GM19238 (cell line): ENCODE measurements around the gene SHISA7.

Experiments used
- DNase-seq: peaks from one replicate; pipeline ENCODE4 v3.0.0; 2011; ENCODE audit warnings: low spot score; ENCODE audit not compliant: insufficient read length

SHISA7 gene

GRCh38 chr19:55443045-55443823 lies at the start of gene SHISA7:
TSS of gene SHISA7 (minus strand) at chr19:55443300. CDS start at chr19:55442863, 437 bp downstream.
- no peak for DNase-seq

GRCh38 chr19:55492362-55492944 lies 49.4 kb upstream of the SHISA7 start:
- no peak for DNase-seq

- DNase-seq: no peak
Measured at GRCh38 chr19:55491546-55492360, 48.7 kb upstream of the SHISA7 start.

- DNase-seq: no peak
Measured at GRCh38 chr19:55490478-55491432, 47.7 kb upstream of the SHISA7 start.

- DNase-seq: no peak
Measured at GRCh38 chr19:55489711-55490477, 46.8 kb upstream of the SHISA7 start.

- DNase-seq: no peak
Measured at GRCh38 chr19:55488986-55489710, 46.0 kb upstream of the SHISA7 start.

- no peak for DNase-seq
Measured at GRCh38 chr19:55487924-55488687, 45.0 kb upstream of the SHISA7 start, which contains the start of gene SSC5D. TSS of gene SSC5D (plus strand) at chr19:55488436. CDS start at chr19:55488590, 154 bp downstream.

GRCh38 chr19:55486971-55487923 lies 44.1 kb upstream of the SHISA7 start:
- no peak for DNase-seq

GRCh38 chr19:55486043-55486970 lies 43.2 kb upstream of the SHISA7 start:
- DNase-seq: no peak

- no peak for DNase-seq
Measured at GRCh38 chr19:55485439-55486011, 42.4 kb upstream of the SHISA7 start.

GRCh38 chr19:55484593-55485438 lies 41.7 kb upstream of the SHISA7 start, which contains the start of gene NAT14:
TSS of gene NAT14 (plus strand) at chr19:55485188. CDS start at chr19:55485709, 521 bp downstream.
- DNase-seq: peak; percentile 96

GRCh38 chr19:55483706-55484592 lies 40.8 kb upstream of the SHISA7 start:
- DNase-seq: no peak

- DNase-seq: no peak
Measured at GRCh38 chr19:55482967-55483705, 40.0 kb upstream of the SHISA7 start.
